GM21786 (cell line): ENCODE results near the gene STK16.
"Not testable (repeated sequence)": the region's sequence is repeated elsewhere in the genome, so short reads cannot be mapped to it uniquely, and the experiment has no call there.

Source experiments
- ATAC-seq: cut with Tn5 transposase; IDR thresholded peaks from one replicate; pipeline ENCODE4 v1.9.1; 2021; ENCODE audit not compliant: unreplicated experiment

The STK16 gene

GRCh38 chr2:219245148-219245898, at the start of gene STK16, which contains the start of gene GLB1L:
TSS of gene STK16 (plus strand) at chr2:219245479. CDS start at chr2:219246000, 521 bp downstream.
TSS of gene GLB1L (minus strand) at chr2:219245444. CDS start at chr2:219243573, 1,871 bp downstream.
- ATAC-seq, result peak; percentile 55

GRCh38 chr2:219197388-219197787, 47.9 kb upstream of the STK16 start:
- no peak for ATAC-seq

- ATAC-seq, result no peak
These were observed 46.3 kb upstream of the STK16 start for GRCh38 chr2:219198974-219199373.

GRCh38 chr2:219199470-219200211, 45.6 kb upstream of the STK16 start:
- ATAC-seq, result no peak

- not testable (repeated sequence) for ATAC-seq
These were observed 44.6 kb upstream of the STK16 start for GRCh38 chr2:219200502-219201326.

GRCh38 chr2:219201331-219201730, 43.9 kb upstream of the STK16 start:
- ATAC-seq, result not testable (repeated sequence)

GRCh38 chr2:219204425-219205164, 40.7 kb upstream of the STK16 start:
- no peak for ATAC-seq

GRCh38 chr2:219205165-219205538, 40.1 kb upstream of the STK16 start:
- no peak for ATAC-seq

GRCh38 chr2:219205981-219206327, 39.3 kb upstream of the STK16 start:
- no peak for ATAC-seq

- ATAC-seq, result peak; percentile 98
These were observed 38.7 kb upstream of the STK16 start, which contains the start of gene ZFAND2B for GRCh38 chr2:219206328-219207133. TSS of gene ZFAND2B (plus strand) at chr2:219206782. CDS start at chr2:219206988, 206 bp downstream.

- ATAC-seq, result no peak
These were observed 38.0 kb upstream of the STK16 start for GRCh38 chr2:219207134-219207883.

GRCh38 chr2:219207884-219208740, 37.2 kb upstream of the STK16 start:
- ATAC-seq, result no peak

GRCh38 chr2:219209236-219210195, 35.8 kb upstream of the STK16 start:
- ATAC-seq, result no peak

GRCh38 chr2:219210196-219210885, 34.9 kb upstream of the STK16 start:
- ATAC-seq, result no peak

GRCh38 chr2:219210886-219211362, 34.4 kb upstream of the STK16 start:
- no peak for ATAC-seq

GRCh38 chr2:219213026-219213415, 32.3 kb upstream of the STK16 start:
- no peak for ATAC-seq
